NCI-H1930 (cell line): ENCODE data around the gene FBXW7.

ENCODE experiments used
- DNase-seq, 2 experiments: peaks; one replicate each; lab custom pipeline; 2025; lab: John Stamatoyannopoulos, UW

FBXW7 gene

DNA sequence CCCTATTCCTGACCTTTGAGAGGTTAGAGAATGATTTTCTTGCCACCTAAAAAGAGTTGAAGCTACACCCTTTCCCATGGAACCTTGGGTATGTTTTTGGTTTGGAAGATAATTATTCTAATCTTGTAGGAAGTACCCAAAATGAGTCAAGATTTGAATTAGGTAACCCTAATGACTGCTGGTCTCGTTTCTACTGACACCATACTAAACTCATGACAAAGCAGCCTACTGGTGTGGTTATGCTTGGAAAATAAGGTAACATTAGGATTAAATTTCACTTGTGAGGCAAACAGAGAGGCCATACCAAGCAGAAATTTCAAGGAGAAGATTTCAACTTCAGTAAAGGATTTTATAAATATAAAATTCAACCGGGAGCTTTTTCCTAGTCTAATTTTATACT lies 107.9 kb downstream of the FBXW7 start:
- DNase-seq = no peak

GRCh38 chr4:152424977-152425376 lies 110.9 kb downstream of the FBXW7 start:
- DNase-seq = no peak

- no peak for DNase-seq
Measured at GRCh38 chr4:152424396-152424795, 111.5 kb downstream of the FBXW7 start.

DNA sequence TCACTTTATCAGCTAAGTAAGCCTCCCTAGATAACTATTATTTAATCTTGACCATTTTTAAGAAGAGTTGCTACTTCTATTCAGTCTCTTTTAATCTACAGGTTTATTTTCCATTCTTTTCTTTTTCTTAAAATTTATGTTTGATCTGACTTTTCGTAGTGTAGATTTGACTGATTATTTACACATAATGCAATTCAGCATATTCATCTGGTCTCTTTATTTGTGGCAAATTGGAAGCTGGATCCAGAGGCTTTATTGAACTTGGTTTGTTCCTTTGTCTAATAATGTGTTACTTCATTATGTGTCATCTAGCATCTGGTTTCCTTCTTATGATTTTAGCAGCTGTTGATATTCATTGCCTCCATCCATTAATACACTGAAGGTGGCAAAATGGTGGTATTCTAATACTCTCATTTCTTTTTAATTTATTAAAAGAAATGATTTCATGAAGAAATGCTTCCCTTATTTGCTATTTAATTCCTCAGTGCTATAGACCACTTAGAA lies 113.0 kb downstream of the FBXW7 start:
- no peak for DNase-seq

DNA sequence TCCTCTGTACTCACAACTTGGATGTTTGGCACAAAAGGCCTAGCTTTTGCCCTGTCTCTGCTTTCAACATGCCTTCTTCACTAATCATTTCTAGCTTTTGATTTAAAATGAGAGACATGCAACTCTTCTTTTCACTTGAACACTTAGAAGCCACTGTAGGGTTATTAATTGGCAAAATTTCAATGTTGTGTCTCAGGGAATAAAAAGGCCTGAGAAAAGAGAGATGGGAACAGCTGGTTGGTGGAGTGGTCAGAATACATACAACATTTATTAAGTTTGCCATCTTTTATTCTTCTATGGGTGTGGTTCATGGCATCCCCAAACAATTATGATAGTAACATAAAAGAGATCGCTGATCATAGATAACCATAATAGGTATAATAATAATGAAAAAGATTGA lies 114.3 kb downstream of the FBXW7 start:
- no peak for DNase-seq

- DNase-seq = no peak
Measured at GRCh38 chr4:152419809-152420208, 116.1 kb downstream of the FBXW7 start.

- DNase-seq = no peak
Measured at GRCh38 chr4:152417673-152418072, 118.2 kb downstream of the FBXW7 start.

DNA sequence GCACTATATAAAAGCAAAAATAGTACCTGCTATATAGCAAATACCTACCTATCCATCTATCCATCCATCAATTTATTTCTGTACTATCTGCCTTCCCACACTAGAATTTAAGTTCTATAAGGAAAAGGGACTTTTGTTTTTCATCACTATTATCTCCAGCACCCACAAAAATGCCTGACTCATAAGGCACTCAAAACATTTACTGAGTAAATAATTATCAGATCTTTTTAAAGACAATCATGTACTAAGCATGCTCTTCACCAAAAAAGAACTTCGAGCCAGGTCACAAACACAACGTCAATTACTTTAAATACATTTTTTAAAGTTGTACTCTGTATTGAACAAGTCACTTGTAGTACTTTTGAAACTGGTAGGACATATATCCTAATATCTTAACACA lies 119.9 kb downstream of the FBXW7 start:
- no peak for DNase-seq

- DNase-seq = peak in 1 of 2 experiments; percentile 4
Measured at GRCh38 chr4:152408514-152409327, 127.2 kb downstream of the FBXW7 start.

- DNase-seq = no peak
Measured at GRCh38 chr4:152401424-152401823, 134.5 kb downstream of the FBXW7 start.

DNA sequence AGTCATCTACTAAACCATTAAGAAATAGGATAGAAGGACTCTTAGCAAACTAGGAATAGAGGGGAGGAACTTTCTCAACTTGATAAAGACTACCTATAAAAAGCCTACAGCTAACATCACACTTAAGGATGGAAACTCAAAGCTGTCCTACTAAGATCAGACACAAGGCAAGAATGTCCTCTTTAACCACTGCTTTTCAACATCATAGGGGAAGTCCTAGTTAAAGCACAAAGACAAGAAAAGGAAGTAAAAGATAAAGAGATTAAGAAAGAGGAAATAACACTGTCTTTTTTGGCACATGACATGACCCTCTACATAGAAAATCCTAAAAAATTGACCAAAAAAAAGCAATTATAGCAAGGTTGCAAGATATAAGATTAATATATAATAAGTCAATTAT lies 136.6 kb downstream of the FBXW7 start:
- DNase-seq = no peak

- no peak for DNase-seq
Measured at GRCh38 chr4:152398060-152398459, 137.8 kb downstream of the FBXW7 start.

DNA sequence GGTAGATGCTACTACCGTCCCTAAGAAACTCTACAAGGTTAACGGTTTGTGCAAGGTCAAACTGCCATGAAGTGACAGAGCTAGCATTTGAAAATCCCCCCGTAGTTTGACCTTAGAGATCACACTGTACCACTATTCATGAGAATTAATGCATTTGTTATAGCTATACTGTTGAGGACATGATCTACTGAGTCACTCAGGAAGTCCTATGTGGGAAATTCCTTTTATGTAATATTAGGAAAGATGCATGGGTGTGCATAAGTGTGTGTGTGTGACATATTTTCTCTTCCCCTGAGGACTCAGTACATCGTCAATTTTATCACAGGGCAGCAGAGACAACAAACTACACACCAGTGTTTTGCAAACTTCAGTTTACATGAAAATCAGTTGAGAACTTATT lies 141.1 kb downstream of the FBXW7 start:
- no peak for DNase-seq

GRCh38 chr4:152392079-152392478 lies 143.8 kb downstream of the FBXW7 start:
- no peak for DNase-seq

DNA sequence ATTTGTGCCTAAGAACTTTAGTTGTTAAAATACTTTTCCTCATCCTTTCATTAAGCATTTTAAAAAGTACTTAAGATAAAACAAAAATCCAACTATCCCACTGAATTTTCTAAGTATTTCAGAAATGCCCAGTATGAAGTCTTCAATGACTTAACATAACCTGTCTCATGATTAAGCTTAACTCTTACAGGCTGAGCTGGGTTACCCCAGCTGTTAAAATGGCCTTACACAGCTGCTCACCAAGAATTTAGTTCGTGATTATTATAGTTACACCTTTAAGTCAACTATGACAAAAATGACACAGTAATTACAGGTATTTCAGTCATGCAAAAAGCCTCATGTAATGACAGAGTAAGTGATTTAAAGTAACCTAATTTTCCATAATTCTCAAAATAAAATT lies 145.7 kb downstream of the FBXW7 start:
- no peak for DNase-seq

- DNase-seq = no peak
Measured at GRCh38 chr4:152389359-152389758, 146.5 kb downstream of the FBXW7 start.

DNA sequence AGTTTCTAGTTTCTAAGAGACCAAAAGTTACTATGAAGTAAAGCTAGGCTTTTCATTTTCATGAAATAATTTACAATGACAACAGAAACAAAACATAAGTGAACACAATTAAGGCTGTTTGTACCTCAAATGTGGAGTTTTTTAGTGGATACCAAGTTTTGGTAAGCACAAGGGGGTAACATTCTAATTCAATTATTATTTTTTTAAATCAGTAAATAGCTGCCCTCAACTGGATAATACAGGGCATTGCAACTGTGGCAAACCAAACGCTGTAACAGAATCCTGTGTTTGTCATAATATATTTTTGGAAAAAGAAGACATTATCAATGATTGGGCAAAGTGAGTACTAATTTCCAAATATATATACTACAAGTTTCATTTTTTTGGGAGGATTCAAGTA lies 150.3 kb downstream of the FBXW7 start:
- DNase-seq = no peak

- DNase-seq = no peak
Measured at GRCh38 chr4:152382057-152382785, 153.7 kb downstream of the FBXW7 start.

DNA sequence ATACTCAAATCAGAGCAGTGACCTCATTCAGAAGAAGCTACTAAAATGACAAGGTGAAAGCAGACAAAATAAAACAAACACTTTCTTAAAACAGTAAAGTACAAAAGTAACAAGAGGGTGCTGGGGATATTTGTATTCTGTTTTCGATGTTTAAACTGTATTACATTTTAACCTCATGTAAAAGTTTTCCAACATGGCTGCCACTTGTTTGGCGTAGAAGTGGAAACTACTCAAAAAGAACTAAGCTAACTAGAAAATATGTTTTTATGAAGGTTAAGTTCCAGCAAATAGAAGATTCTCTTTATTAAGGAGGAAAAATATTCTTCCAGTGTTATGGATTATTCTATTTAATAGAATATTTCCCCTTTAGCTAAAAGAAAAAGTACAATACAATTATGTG lies 155.0 kb downstream of the FBXW7 start:
- no peak for DNase-seq

- DNase-seq = no peak
Measured at GRCh38 chr4:152380185-152380584, 155.7 kb downstream of the FBXW7 start.

GRCh38 chr4:152374606-152375285 lies 161.1 kb downstream of the FBXW7 start:
- DNase-seq = no peak

- DNase-seq = no peak
Measured at GRCh38 chr4:152374153-152374552, 161.7 kb downstream of the FBXW7 start.

- no peak for DNase-seq
Measured at GRCh38 chr4:152372444-152372843, 163.4 kb downstream of the FBXW7 start.
